Erythroblast (primary cell): ENCODE measurements around the gene PSME3IP1.

ENCODE experiments used
- GATA1 ChIP-seq: IDR thresholded peaks from 2 replicates; pipeline ENCODE4 v1.6.1; 2011; ENCODE audit warnings: low read depth, mild to moderate bottlenecking, control low read depth, low read length, moderate library complexity
- POLR2A ChIP-seq: IDR thresholded peaks from 2 replicates; pipeline ENCODE4 v1.6.1; 2011; ENCODE audit warnings: mild to moderate bottlenecking, low read length

- TF ChIP-seq POLR2A (no peak), GATA1 (no peak)
These were observed 53.4 kb downstream of the PSME3IP1 start for GRCh38 chr16:57132470-57132869.
